ENCODE results near the gene ADCY10. TPM values are rescaled to one million over a fixed set of nuclear protein-coding genes. Genes with fewer than 3 reads are reported as not detected.

ADCY10 gene
- total and polyA plus RNA-seq, 2 of the 4 experiments (the other 2 are of a cell fraction) = under 0.01 to 0.03 TPM

DNA sequence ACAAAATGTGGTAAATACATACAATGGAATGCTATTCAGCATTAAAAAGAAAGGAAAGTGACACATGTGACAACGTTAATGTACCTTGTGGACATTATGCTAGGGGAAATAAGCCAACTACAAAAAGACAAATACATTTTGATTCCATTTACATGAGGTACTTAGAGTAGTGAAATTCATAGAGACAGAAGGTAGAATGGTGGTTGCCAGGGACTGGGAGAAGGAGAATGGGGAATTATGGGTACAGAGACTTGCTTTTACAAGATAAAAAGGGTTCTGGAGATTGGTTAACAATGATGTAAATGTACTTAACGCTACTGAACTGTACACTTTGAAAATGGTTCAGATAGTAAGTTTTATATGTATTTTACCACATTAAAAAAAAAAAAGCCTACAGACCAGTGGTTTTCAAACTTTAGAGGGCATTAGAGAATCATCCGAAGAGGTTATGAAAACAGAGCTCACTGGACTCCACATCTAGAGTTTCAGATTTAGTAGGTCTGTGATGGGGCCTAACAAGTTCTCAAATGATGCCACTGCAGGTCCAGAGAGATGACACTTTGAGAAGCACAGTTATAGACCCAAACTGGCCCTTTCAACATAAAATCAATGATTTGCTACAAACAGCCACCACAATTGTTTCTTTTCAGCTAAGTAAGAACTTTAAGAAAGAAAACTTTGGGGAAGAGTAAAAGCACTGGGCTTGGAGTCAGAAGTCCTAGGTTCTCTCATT, 9.6 kb upstream of the ADCY10 start:
- no peak overlapping the region for H3K14ac ChIP-seq (replicated peaks; ENCODE audit: low read depth, low read length)
- no peak overlapping the region for H2AK9ac ChIP-seq (replicated peaks; ENCODE audit: low read depth, low read length, poor library complexity)
- intact Hi-C loops (cut with micrococcal nuclease) = no loop called here
- in situ Hi-C loops (cut with MboI; ENCODE audit: low sequenced_read_pairs) = no loop called here
- H3K27me3 ChIP-seq (ENCODE audit: control insufficient read depth, insufficient read depth, low read length) = no peaks in the 10 kb centered on the region
- no peaks in the 10 kb centered on the region for H3K36me3 ChIP-seq (ENCODE audit: control insufficient read depth, insufficient read depth, low read length)
- WGBS, 2 experiments (ENCODE audit: extremely low coverage in 2 of 2, insufficient read length in 1 of 2) = no CpG with 5 or more reads among the region's 3 CpGs
- H3K9me3 ChIP-seq (ENCODE audit: control insufficient read depth, insufficient read depth, low read length) = no peaks in the 10 kb centered on the region
- H4K8ac ChIP-seq (ENCODE audit: low read depth in 2 of 2, low read length in 2 of 2) = no peak overlapping the region
- ATAC-seq (ENCODE audit: low read depth) = no peak
- no TSS peak for BruUV-seq (replicated peaks)
- no peak overlapping the region; the same call in 1 of the 2 replicates for H4K5ac ChIP-seq (ENCODE audit: low read depth, low read length)
- H3K4ac ChIP-seq (ENCODE audit: low read depth, low read length) = no peak overlapping the region
- ChIA-PET POLR2A (ENCODE audit: unreplicated experiment) (interaction anchor here (0.6 kb wide), 1 partner anchor 9 kb away, joined by 3 read pairs; no protein-coding TSS in a partner anchor), CTCF (interaction anchor here (0.6 kb wide), 1 partner anchor 57 kb away, joined by 3 read pairs; no protein-coding TSS in a partner anchor)
- H4K91ac ChIP-seq (ENCODE audit: insufficient read depth, low read depth, low read length) = no peak overlapping the region; the same call in 1 of the 2 replicates
- DNase-seq = no peak
- no peak overlapping the region for H3K56ac ChIP-seq (ENCODE audit: extremely low read depth, insufficient read depth, low read length)
- dilution Hi-C loops (cut with HindIII; ENCODE audit: low sequenced_read_pairs, unreplicated experiment) = no loop called here
- H3K4me3 ChIP-seq (ENCODE audit: insufficient read depth, low read depth, low read length) = no peak overlapping the region
- H3K79me1 ChIP-seq (ENCODE audit: low read depth in 1 of 2, low read length in 2 of 2) = peaks cover 8 to 25% of the 10 kb centered on the region in 2 experiments
- H2AFZ ChIP-seq (replicated peaks; ENCODE audit: low read length, poor library complexity) = no peak overlapping the region
- H2BK15ac ChIP-seq (ENCODE audit: low read depth, low read length) = no peak overlapping the region
- no peak overlapping the region for H3K27ac ChIP-seq (ENCODE audit: insufficient read depth, low read length)
- no peaks in the 10 kb centered on the region for H3K9me1 ChIP-seq (ENCODE audit: insufficient read depth, low read length)
- no peak overlapping the region for H2BK5ac ChIP-seq (ENCODE audit: low read depth, low read length, poor library complexity, severe bottlenecking)
- no peak overlapping the region for H3K4me2 ChIP-seq (ENCODE audit: low read depth, low read length)
- H2AK5ac ChIP-seq (ENCODE audit: low read depth, low read length) = no peak overlapping the region
- H3K9ac ChIP-seq (ENCODE audit: low read depth, low read length) = no peak overlapping the region
- H3K4me1 ChIP-seq (ENCODE audit: control insufficient read depth, insufficient read depth, low read length) = peaks cover 2% of the 10 kb centered on the region
- H2BK120ac ChIP-seq (ENCODE audit: low read depth, low read length) = no peak overlapping the region
- H3K23ac ChIP-seq (ENCODE audit: low read depth, low read length) = no peak overlapping the region
- no peak overlapping the region for H3K18ac ChIP-seq (ENCODE audit: low read depth, low read length)
- H4K20me1 ChIP-seq (ENCODE audit: insufficient read depth, low read length) = no peaks in the 10 kb centered on the region
- no peak overlapping the region for H2BK20ac ChIP-seq (ENCODE audit: low read depth, low read length)
- no peak for TF ChIP-seq RCOR1 (IDR thresholded peaks at IDR 0.05; ENCODE audit: insufficient replicate concordance, low read length)
- TF ChIP-seq, protein P1, sequence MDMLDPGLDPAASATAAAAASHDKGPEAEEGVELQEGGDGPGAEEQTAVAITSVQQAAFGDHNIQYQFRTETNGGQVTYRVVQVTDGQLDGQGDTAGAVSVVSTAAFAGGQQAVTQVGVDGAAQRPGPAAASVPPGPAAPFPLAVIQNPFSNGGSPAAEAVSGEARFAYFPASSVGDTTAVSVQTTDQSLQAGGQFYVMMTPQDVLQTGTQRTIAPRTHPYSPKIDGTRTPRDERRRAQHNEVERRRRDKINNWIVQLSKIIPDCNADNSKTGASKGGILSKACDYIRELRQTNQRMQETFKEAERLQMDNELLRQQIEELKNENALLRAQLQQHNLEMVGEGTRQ (IDR thresholded peaks at IDR 0.05; ENCODE audit: low read depth, low read length) = no peak
- no peak for TF ChIP-seq RAD21 (IDR thresholded peaks at IDR 0.05; ENCODE audit: low read length)
- TF ChIP-seq MXI1 (IDR thresholded peaks at IDR 0.05; ENCODE audit: borderline replicate concordance, low read depth, low read length) = no peak
- no peak for TF ChIP-seq NFE2L2 (IDR thresholded peaks at IDR 0.05; ENCODE audit: low read depth, low read length)
- no peak for TF ChIP-seq FOS (IDR thresholded peaks at IDR 0.05; ENCODE audit: low read depth, low read length)
- TF ChIP-seq MAFK (IDR thresholded peaks at IDR 0.05; ENCODE audit: low read depth, low read length) = no peak
- no peak for TF ChIP-seq CHD1 (IDR thresholded peaks at IDR 0.05; ENCODE audit: low read depth, low read length)
- TF ChIP-seq, protein P2, sequence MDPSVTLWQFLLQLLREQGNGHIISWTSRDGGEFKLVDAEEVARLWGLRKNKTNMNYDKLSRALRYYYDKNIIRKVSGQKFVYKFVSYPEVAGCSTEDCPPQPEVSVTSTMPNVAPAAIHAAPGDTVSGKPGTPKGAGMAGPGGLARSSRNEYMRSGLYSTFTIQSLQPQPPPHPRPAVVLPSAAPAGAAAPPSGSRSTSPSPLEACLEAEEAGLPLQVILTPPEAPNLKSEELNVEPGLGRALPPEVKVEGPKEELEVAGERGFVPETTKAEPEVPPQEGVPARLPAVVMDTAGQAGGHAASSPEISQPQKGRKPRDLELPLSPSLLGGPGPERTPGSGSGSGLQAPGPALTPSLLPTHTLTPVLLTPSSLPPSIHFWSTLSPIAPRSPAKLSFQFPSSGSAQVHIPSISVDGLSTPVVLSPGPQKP (IDR thresholded peaks at IDR 0.05; ENCODE audit: borderline replicate concordance, low read depth, low read length) = no peak
- TF ChIP-seq, protein P3, sequence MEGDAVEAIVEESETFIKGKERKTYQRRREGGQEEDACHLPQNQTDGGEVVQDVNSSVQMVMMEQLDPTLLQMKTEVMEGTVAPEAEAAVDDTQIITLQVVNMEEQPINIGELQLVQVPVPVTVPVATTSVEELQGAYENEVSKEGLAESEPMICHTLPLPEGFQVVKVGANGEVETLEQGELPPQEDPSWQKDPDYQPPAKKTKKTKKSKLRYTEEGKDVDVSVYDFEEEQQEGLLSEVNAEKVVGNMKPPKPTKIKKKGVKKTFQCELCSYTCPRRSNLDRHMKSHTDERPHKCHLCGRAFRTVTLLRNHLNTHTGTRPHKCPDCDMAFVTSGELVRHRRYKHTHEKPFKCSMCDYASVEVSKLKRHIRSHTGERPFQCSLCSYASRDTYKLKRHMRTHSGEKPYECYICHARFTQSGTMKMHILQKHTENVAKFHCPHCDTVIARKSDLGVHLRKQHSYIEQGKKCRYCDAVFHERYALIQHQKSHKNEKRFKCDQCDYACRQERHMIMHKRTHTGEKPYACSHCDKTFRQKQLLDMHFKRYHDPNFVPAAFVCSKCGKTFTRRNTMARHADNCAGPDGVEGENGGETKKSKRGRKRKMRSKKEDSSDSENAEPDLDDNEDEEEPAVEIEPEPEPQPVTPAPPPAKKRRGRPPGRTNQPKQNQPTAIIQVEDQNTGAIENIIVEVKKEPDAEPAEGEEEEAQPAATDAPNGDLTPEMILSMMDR (conservative IDR thresholded peaks at IDR 0.05; ENCODE audit: low read depth, low read length) = no peak
- no peak for TF ChIP-seq MAZ (IDR thresholded peaks at IDR 0.05; ENCODE audit: borderline replicate concordance, low read depth, low read length)
- no peak for TF ChIP-seq SMC3 (IDR thresholded peaks at IDR 0.05; ENCODE audit: low read depth, low read length)
- TF ChIP-seq BHLHE40 (IDR thresholded peaks at IDR 0.05; ENCODE audit: low read depth, low read length) = no peak
- TF ChIP-seq RFX5 (IDR thresholded peaks at IDR 0.05; ENCODE audit: low read depth, low read length) = no peak
- TF ChIP-seq CEBPB (IDR thresholded peaks at IDR 0.05; ENCODE audit: low read depth, low read length) = no peak

Data from IMR-90 (cell line).